Breast epithelium (tissue), 3 donors: ENCODE measurements around the gene LAMA3.

Source experiments
- CTCF ChIP-seq, 3 donors: fragments of 450-650 bp; IDR thresholded peaks; one replicate each; pipeline ENCODE4 v1.5.1; 2016 to 2017; ENCODE audit warnings: antibody characterized with exemption in 3 of 3, mild to moderate bottlenecking in 3 of 3, moderate library complexity in 3 of 3
- POLR2A ChIP-seq: fragments of 450-650 bp; IDR thresholded peaks from one replicate; pipeline ENCODE4 v1.6.1; 2016; ENCODE audit warnings: antibody characterized with exemption, mild to moderate bottlenecking, moderate library complexity

- TF ChIP-seq POLR2A = no peak
- no peak for TF ChIP-seq CTCF (IDR thresholded peaks at IDR 0.05)
These were observed 109.0 kb downstream of the LAMA3 start for GRCh38 chr18:23798249-23798648.
